Loucy (cell line): ENCODE data around the gene KYAT1.

ENCODE experiments used
- EZH2phosphoT487 ChIP-seq: fragments of 200-600 bp; IDR thresholded peaks from 2 replicates; pipeline ENCODE4 v1.6.1; 2018; ENCODE audit warnings: antibody characterized with exemption, mild to moderate bottlenecking, moderate library complexity, borderline replicate concordance
- TF ChIP-seq, protein P1 (sequence below): fragments of 200-600 bp; sonication (generic); conservative IDR thresholded peaks from 2 replicates; pipeline ENCODE4 v1.5.1; 2014; ENCODE audit warnings: mild to moderate bottlenecking, antibody characterized with exemption, low read length

DNA sequence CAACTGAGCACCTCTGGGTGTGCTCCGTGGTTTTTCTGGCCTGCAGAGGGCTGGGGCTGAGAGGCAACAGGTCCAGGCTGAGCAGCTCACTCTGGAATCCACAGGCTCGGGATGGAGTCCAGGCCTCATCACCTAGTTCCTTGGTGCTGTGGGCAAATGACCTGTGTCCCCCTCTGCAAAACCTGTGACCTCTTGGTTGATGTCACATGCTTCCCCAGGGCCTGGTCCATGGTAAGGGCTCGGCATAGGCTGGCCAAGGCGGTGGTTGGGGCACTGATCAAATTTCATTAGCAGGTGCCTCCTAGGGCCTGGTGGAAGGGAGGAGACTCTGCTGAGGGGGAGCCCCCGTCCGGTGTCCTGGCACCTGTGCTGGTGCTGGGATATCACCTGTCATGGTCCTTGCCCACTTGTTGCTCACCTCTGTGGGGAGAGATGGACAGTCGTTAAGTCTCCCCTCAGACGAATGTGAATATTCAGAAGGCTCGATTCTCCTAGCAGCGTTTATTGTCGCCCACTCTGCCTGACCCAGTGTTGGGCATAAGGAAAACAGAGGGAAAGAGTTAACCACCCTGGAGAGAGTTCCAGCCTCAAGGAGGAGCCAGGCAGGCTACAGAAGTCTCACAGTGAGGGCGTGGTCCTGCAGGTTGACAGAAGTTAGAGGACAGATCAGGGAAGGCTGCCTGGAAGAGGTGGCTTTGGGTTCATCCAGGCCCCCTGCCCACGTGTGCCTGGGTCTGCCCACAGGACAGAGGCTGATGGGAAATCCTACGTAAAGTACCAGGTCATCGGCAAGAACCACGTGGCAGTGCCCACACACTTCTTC is 60.0 kb downstream of the KYAT1 start:
- TF ChIP-seq, protein P1, sequence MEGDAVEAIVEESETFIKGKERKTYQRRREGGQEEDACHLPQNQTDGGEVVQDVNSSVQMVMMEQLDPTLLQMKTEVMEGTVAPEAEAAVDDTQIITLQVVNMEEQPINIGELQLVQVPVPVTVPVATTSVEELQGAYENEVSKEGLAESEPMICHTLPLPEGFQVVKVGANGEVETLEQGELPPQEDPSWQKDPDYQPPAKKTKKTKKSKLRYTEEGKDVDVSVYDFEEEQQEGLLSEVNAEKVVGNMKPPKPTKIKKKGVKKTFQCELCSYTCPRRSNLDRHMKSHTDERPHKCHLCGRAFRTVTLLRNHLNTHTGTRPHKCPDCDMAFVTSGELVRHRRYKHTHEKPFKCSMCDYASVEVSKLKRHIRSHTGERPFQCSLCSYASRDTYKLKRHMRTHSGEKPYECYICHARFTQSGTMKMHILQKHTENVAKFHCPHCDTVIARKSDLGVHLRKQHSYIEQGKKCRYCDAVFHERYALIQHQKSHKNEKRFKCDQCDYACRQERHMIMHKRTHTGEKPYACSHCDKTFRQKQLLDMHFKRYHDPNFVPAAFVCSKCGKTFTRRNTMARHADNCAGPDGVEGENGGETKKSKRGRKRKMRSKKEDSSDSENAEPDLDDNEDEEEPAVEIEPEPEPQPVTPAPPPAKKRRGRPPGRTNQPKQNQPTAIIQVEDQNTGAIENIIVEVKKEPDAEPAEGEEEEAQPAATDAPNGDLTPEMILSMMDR: no peak
- no peak for TF ChIP-seq EZH2phosphoT487
